Mesenchymal stem cell (in vitro differentiated cells and primary cell): ENCODE data around the gene LGR6.
"Not testable (repeated sequence)": the region's sequence is repeated elsewhere in the genome, so short reads cannot be mapped to it uniquely, and the experiment has no call there.

Experiments used
- DNase-seq: peaks from one replicate; pipeline ENCODE4 v3.0.0-alpha.2; 2013
- H2AFZ ChIP-seq: one replicate; pipeline ENCODE4 v1.6.1; 2013; ENCODE audit warnings: low read depth, mild to moderate bottlenecking, control low read depth, inconsistent platforms, low read length, moderate library complexity
- H2AK5ac ChIP-seq: 2 replicates; pipeline ENCODE4 v1.6.1; 2013; ENCODE audit warnings: low read length, moderate library complexity, mild to moderate bottlenecking, inconsistent platforms; ENCODE audit not compliant: severe bottlenecking
- H2BK120ac ChIP-seq: one replicate; pipeline ENCODE4 v1.6.1; 2013; ENCODE audit warnings: low read depth, mild to moderate bottlenecking, inconsistent platforms, low read length, moderate library complexity
- H2BK12ac ChIP-seq, 2 experiments: one replicate each; pipeline ENCODE4 v1.6.1; 2013; ENCODE audit warnings: inconsistent platforms in 2 of 2, low read length in 2 of 2, mild to moderate bottlenecking in 2 of 2, moderate library complexity in 2 of 2, control low read depth in 1 of 2
- H2BK15ac ChIP-seq: one replicate; pipeline ENCODE4 v1.6.1; 2013; ENCODE audit warnings: mild to moderate bottlenecking, low read depth, inconsistent platforms; ENCODE audit not compliant: poor library complexity, severe bottlenecking
- H2BK5ac ChIP-seq: 2 replicates; pipeline ENCODE4 v1.6.1; 2013; ENCODE audit warnings: low read depth, mild to moderate bottlenecking, low read length, control low read depth, inconsistent platforms; ENCODE audit not compliant: poor library complexity, severe bottlenecking
- H3K14ac ChIP-seq, 2 experiments: one replicate each; pipeline ENCODE4 v1.6.1; 2013; ENCODE audit warnings: inconsistent platforms in 2 of 2, low read length in 2 of 2, control low read depth in 1 of 2, mild to moderate bottlenecking in 1 of 2, moderate library complexity in 1 of 2
- H3K18ac ChIP-seq, 2 experiments: one replicate each; pipeline ENCODE4 v1.6.1; 2013; ENCODE audit warnings: inconsistent platforms in 2 of 2, low read length in 2 of 2, control low read depth in 1 of 2, low read depth in 1 of 2, mild to moderate bottlenecking in 1 of 2
- H3K23ac ChIP-seq, 2 experiments: one replicate each; pipeline ENCODE4 v1.6.1; 2013; ENCODE audit warnings: inconsistent platforms in 2 of 2, low read length in 2 of 2, mild to moderate bottlenecking in 2 of 2, moderate library complexity in 2 of 2, control low read depth in 1 of 2
- H3K27ac ChIP-seq: 2 replicates; pipeline ENCODE4 v1.5.1; 2013; ENCODE audit warnings: mild to moderate bottlenecking, moderate library complexity, low read length, control low read depth, inconsistent platforms; ENCODE audit not compliant: poor library complexity, severe bottlenecking
- H3K27me3 ChIP-seq, 2 experiments: 2 replicates each; pipeline versions ENCODE4 v1.6.1 to v1.7.0; 2013; ENCODE audit warnings: low read length in 2 of 2, mild to moderate bottlenecking in 2 of 2, moderate library complexity in 2 of 2, control low read depth in 1 of 2, inconsistent platforms in 1 of 2; ENCODE audit not compliant: control insufficient read depth in 1 of 2, insufficient read depth in 1 of 2
- H3K36me3 ChIP-seq, 2 experiments: 2 replicates each; pipeline versions ENCODE4 v1.6.1 to v1.7.0; 2013; ENCODE audit warnings: low read length in 2 of 2, control low read depth in 1 of 2, inconsistent platforms in 1 of 2, low read depth in 1 of 2, mild to moderate bottlenecking in 1 of 2; ENCODE audit not compliant: insufficient read depth in 2 of 2, control insufficient read depth in 1 of 2
- H3K4ac ChIP-seq, 2 experiments: one replicate each; pipeline ENCODE4 v1.6.1; 2013; ENCODE audit warnings: inconsistent platforms in 2 of 2, low read length in 2 of 2, mild to moderate bottlenecking in 2 of 2, moderate library complexity in 2 of 2, control low read depth in 1 of 2, low read depth in 1 of 2
- H3K4me1 ChIP-seq: 2 replicates; pipeline ENCODE4 v1.6.1; 2013; ENCODE audit warnings: low read depth, low read length, control low read depth; ENCODE audit not compliant: control insufficient read depth, insufficient read depth
- H3K4me2 ChIP-seq: 2 replicates; pipeline ENCODE4 v1.6.1; 2013; ENCODE audit warnings: low read length, mild to moderate bottlenecking, inconsistent platforms; ENCODE audit not compliant: poor library complexity, severe bottlenecking
- H3K4me3 ChIP-seq, 2 experiments: 2 replicates each; pipeline versions ENCODE4 v1.5.1 to v1.7.0; 2013; ENCODE audit warnings: low read length in 2 of 2, mild to moderate bottlenecking in 2 of 2, control low read depth in 1 of 2, low read depth in 1 of 2; ENCODE audit not compliant: insufficient read depth in 1 of 2
- H3K79me1 ChIP-seq: replicated peaks from 2 replicates; pipeline ENCODE4 v1.6.1; 2013; ENCODE audit warnings: mild to moderate bottlenecking, control low read depth, low read length, inconsistent platforms; ENCODE audit not compliant: poor library complexity, severe bottlenecking
- H3K9ac ChIP-seq: 2 replicates; pipeline ENCODE4 v1.7.0; 2013; ENCODE audit warnings: mild to moderate bottlenecking, low read length, moderate library complexity
- H3K9me3 ChIP-seq: 2 replicates; pipeline ENCODE4 v1.7.0; 2013; ENCODE audit warnings: mild to moderate bottlenecking, low read length; ENCODE audit not compliant: control insufficient read depth
- H4K8ac ChIP-seq: one replicate; pipeline ENCODE4 v1.6.1; 2013; ENCODE audit warnings: inconsistent platforms, mild to moderate bottlenecking, low read length, moderate library complexity
- H4K91ac ChIP-seq: one replicate; pipeline ENCODE4 v1.6.1; 2013; ENCODE audit warnings: mild to moderate bottlenecking, low read length, inconsistent platforms
- WGBS: methylation state at CpG from one replicate; pipeline ENCODE4 v1.1.7; 2013; ENCODE audit warnings: mixed read lengths; 5-methylcytosine and 5-hydroxymethylcytosine counted together

Gene LGR6

GRCh38 chr1:202255343-202255742 is 61.7 kb downstream of the LGR6 start:
- peak; percentile 60 for DNase-seq
- Histone ChIP-seq H3K27me3 (peaks cover 4 to 87% of the 10 kb centered on the region in 2 experiments), H3K27ac (no peak overlapping the region), H3K14ac (no peak overlapping the region), H3K79me1 (no peaks in the 10 kb centered on the region), H3K4ac (peak overlapping the region in 1 of 2 experiments; percentile 67), H3K4me2 (no peak overlapping the region), H3K9me3 (no peaks in the 10 kb centered on the region), H2BK15ac (no peak overlapping the region), H3K9ac (no peak overlapping the region), H2BK120ac (no peak overlapping the region), H2BK12ac (no peak overlapping the region), H4K8ac (no peak overlapping the region), H3K4me1 (peaks cover 10% of the 10 kb centered on the region), H3K4me3 (peak overlapping the region in 1 of 2 experiments; percentile 26), H2AK5ac (no peak overlapping the region), H4K91ac (no peak overlapping the region), H3K36me3 (no peaks in the 10 kb centered on the region), H3K23ac (peak overlapping the region in 1 of 2 experiments; percentile 10), H3K18ac (no peak overlapping the region), H2AFZ (no peak overlapping the region), H2BK5ac (no peak overlapping the region)
- WGBS: 44% methylated on average over 4 of the region's 7 CpGs

- H3K27ac ChIP-seq: no peak overlapping the region
- H3K36me3 ChIP-seq: no peaks in the 10 kb centered on the region
- no peak overlapping the region for H2BK12ac ChIP-seq
- H2BK120ac ChIP-seq: no peak overlapping the region
- H3K4ac ChIP-seq: no peak overlapping the region
- peaks cover 6% of the 10 kb centered on the region for H3K4me1 ChIP-seq
- H3K4me2 ChIP-seq: no peak overlapping the region
- WGBS: 88% methylated on average over 7 of the region's 7 CpGs
- H3K79me1 ChIP-seq: no peaks in the 10 kb centered on the region
- H4K91ac ChIP-seq: no peak overlapping the region
- no peak overlapping the region for H3K14ac ChIP-seq
- H2AFZ ChIP-seq: no peak overlapping the region
- H3K9ac ChIP-seq: no peak overlapping the region
- H3K23ac ChIP-seq: no peak overlapping the region
- H2BK5ac ChIP-seq: no peak overlapping the region
- H3K18ac ChIP-seq: no peak overlapping the region
- no peak overlapping the region for H4K8ac ChIP-seq
- H3K9me3 ChIP-seq: peaks cover 8% of the 10 kb centered on the region
- H3K4me3 ChIP-seq: no peak overlapping the region
- H2BK15ac ChIP-seq: no peak overlapping the region
- peaks cover 19 to 77% of the 10 kb centered on the region in 2 experiments for H3K27me3 ChIP-seq
- no peak for DNase-seq
- H2AK5ac ChIP-seq: no peak overlapping the region
Measured at GRCh38 chr1:202259705-202260104, 66.1 kb downstream of the LGR6 start.

GRCh38 chr1:202261209-202261958 is 67.8 kb downstream of the LGR6 start:
- H3K14ac ChIP-seq, H2BK12ac ChIP-seq, H3K4ac ChIP-seq, H2BK120ac ChIP-seq, H3K4me2 ChIP-seq, H2BK15ac ChIP-seq, H3K9me3 ChIP-seq, H3K36me3 ChIP-seq, H3K4me1 ChIP-seq, H2AFZ ChIP-seq, H3K79me1 ChIP-seq, H2BK5ac ChIP-seq, H3K23ac ChIP-seq, H3K4me3 ChIP-seq, H3K27ac ChIP-seq, DNase-seq, H3K9ac ChIP-seq, H2AK5ac ChIP-seq, H3K18ac ChIP-seq, H4K8ac ChIP-seq, H4K91ac ChIP-seq: not testable (repeated sequence)
- no CpG with 5 or more reads among the region's 4 CpGs for WGBS
- peaks cover 36 to 82% of the 10 kb centered on the region in 2 experiments for H3K27me3 ChIP-seq

- Histone ChIP-seq H3K27ac (no peak overlapping the region), H3K79me1 (no peaks in the 10 kb centered on the region), H3K27me3 (peaks cover 47 to 82% of the 10 kb centered on the region in 2 experiments), H3K36me3 (no peaks in the 10 kb centered on the region), H3K9ac (no peak overlapping the region), H4K8ac (no peak overlapping the region), H4K91ac (no peak overlapping the region), H3K4ac (no peak overlapping the region), H3K23ac (no peak overlapping the region), H3K4me1 (no peaks in the 10 kb centered on the region), H3K18ac (no peak overlapping the region), H2AFZ (no peak overlapping the region), H2BK120ac (no peak overlapping the region), H3K14ac (no peak overlapping the region), H2BK5ac (no peak overlapping the region), H3K4me2 (no peak overlapping the region), H2BK15ac (no peak overlapping the region), H2AK5ac (no peak overlapping the region), H3K9me3 (peaks cover 8% of the 10 kb centered on the region), H3K4me3 (no peak overlapping the region), H2BK12ac (no peak overlapping the region)
- DNase-seq: no peak
- 46% methylated on average over 2 of the region's 2 CpGs for WGBS
Measured at GRCh38 chr1:202263628-202264027, 70.0 kb downstream of the LGR6 start.
